HepG2 (cell line): ENCODE data around the gene OR52W1. TPM values are rescaled to one million over a fixed set of nuclear protein-coding genes. Genes with fewer than 3 reads are reported as not detected.

ENCODE experiments used
- ATAD3A ChIP-seq: sonication (generic); formaldehyde crosslinking; IDR thresholded peaks from 2 replicates; pipeline ENCODE4 v1.4.0; 2020; ENCODE audit warnings: missing genetic modification reagents
- CHD2 ChIP-seq: IDR thresholded peaks from 2 replicates; pipeline ENCODE4 v1.6.1; 2011; ENCODE audit warnings: low read depth, low read length, improper control_type of control experiment
- FOXP1 ChIP-seq, 2 experiments: fragments of 450-650 bp in 1 of 2; IDR thresholded peaks; 2 replicates each; pipeline ENCODE4 v1.6.1; 2017 to 2018; ENCODE audit warnings: antibody characterized with exemption in 1 of 2
- MYNN ChIP-seq: sonication (generic); formaldehyde crosslinking; IDR thresholded peaks from 2 replicates; pipeline ENCODE4 v1.4.0; 2020; ENCODE audit warnings: mild to moderate bottlenecking, low read depth, missing genetic modification reagents
- NFYC ChIP-seq: IDR thresholded peaks from 2 replicates; pipeline ENCODE4 v1.6.1; 2016; ENCODE audit warnings: missing genetic modification reagents, missing compliant biosample characterization
- RORA ChIP-seq: sonication (generic); formaldehyde crosslinking; IDR thresholded peaks from 2 replicates; pipeline ENCODE4 v1.5.0; 2020; ENCODE audit warnings: mild to moderate bottlenecking, missing genetic modification reagents, moderate library complexity
- WIZ ChIP-seq: sonication (generic); formaldehyde crosslinking; IDR thresholded peaks from 2 replicates; pipeline ENCODE4 v1.5.1; 2020; ENCODE audit warnings: mild to moderate bottlenecking, missing genetic modification reagents
- XBP1 ChIP-seq: sonication (generic); formaldehyde crosslinking; IDR thresholded peaks from 2 replicates; pipeline ENCODE4 v1.5.0; 2020; ENCODE audit warnings: missing genetic modification reagents
- ZNF260 ChIP-seq: sonication (generic); formaldehyde crosslinking; IDR thresholded peaks from 2 replicates; pipeline ENCODE4 v1.4.0; 2020; ENCODE audit warnings: missing genetic modification reagents, low read depth, mild to moderate bottlenecking, borderline replicate concordance
- ZNF331 ChIP-seq: sonication (generic); formaldehyde crosslinking; IDR thresholded peaks from 2 replicates; pipeline ENCODE4 v1.4.0; 2020; ENCODE audit warnings: missing genetic modification reagents
- ZNF44 ChIP-seq: sonication (generic); formaldehyde crosslinking; IDR thresholded peaks from 2 replicates; pipeline ENCODE4 v1.5.1; 2020; ENCODE audit warnings: mild to moderate bottlenecking, missing genetic modification reagents
- ZNF547 ChIP-seq: sonication (generic); formaldehyde crosslinking; IDR thresholded peaks from 2 replicates; pipeline ENCODE4 v1.5.1; 2020; ENCODE audit warnings: mild to moderate bottlenecking, missing genetic modification reagents
- ZNF558 ChIP-seq: sonication (generic); formaldehyde crosslinking; IDR thresholded peaks from 2 replicates; pipeline ENCODE4 v1.9.0; 2022; ENCODE audit warnings: mild to moderate bottlenecking, missing genetic modification reagents, borderline replicate concordance
- ZNF562 ChIP-seq: sonication (generic); formaldehyde crosslinking; IDR thresholded peaks from 2 replicates; pipeline ENCODE4 v1.8.0; 2022; ENCODE audit warnings: missing genetic modification reagents, borderline replicate concordance
- ZNF609 ChIP-seq: sonication (generic); formaldehyde crosslinking; IDR thresholded peaks from 2 replicates; pipeline ENCODE4 v1.4.0; 2020; ENCODE audit warnings: mild to moderate bottlenecking, missing genetic modification reagents, borderline replicate concordance
- ZSCAN30 ChIP-seq: sonication (generic); formaldehyde crosslinking; IDR thresholded peaks from 2 replicates; pipeline ENCODE4 v1.5.0; 2020; ENCODE audit warnings: mild to moderate bottlenecking, missing genetic modification reagents
- polyA plus RNA-seq, 8 experiments: library from polyadenylated mRNA; depleted of rRNA in 3 of 8; stranded (reverse) in 7 of 8; unstranded in 1 of 8; fragments of >200 nt; fragmentation: Illumina TruSeq in 4 of 8; extraction: Trizol in 4 of 8; gene quantifications; 2 replicates each; pipeline versions ENCODE4 v1.2.1 to v1.2.3, GENCODE V29; 2011 to 2016; ENCODE audit warnings: low read depth in 4 of 8, missing spikeins in 1 of 8, mixed read lengths in 1 of 8; ENCODE audit not compliant: insufficient read depth in 1 of 8
- total RNA-seq, 5 experiments: library from RNA; depleted of rRNA; stranded (reverse); fragments of >200 nt; fragmentation: Illumina TruSeq; extraction: Trizol; gene quantifications; 2 replicates each; pipeline ENCODE4 v1.2.3, GENCODE V29; 2016; ENCODE audit warnings: low read depth in 1 of 5
- TF ChIP-seq, protein P1 (sequence below): sonication (generic); formaldehyde crosslinking; IDR thresholded peaks from 2 replicates; pipeline ENCODE4 v1.8.0; 2022; ENCODE audit warnings: mild to moderate bottlenecking, missing genetic modification reagents; ENCODE audit not compliant: insufficient replicate concordance
- TF ChIP-seq, protein P2 (sequence below): sonication (generic); formaldehyde crosslinking; IDR thresholded peaks from 2 replicates; pipeline ENCODE4 v1.4.0; 2020; ENCODE audit warnings: missing genetic modification reagents
- TF ChIP-seq, protein P3 (sequence below): sonication (generic); formaldehyde crosslinking; IDR thresholded peaks from 2 replicates; pipeline ENCODE4 v1.5.0; 2020; ENCODE audit warnings: missing genetic modification reagents

OR52W1 gene
- total and polyA plus RNA-seq, 2 of the 13 experiments (the other 11 are each of a cell fraction or from before 2014, with no cell fraction given), result not detected

DNA sequence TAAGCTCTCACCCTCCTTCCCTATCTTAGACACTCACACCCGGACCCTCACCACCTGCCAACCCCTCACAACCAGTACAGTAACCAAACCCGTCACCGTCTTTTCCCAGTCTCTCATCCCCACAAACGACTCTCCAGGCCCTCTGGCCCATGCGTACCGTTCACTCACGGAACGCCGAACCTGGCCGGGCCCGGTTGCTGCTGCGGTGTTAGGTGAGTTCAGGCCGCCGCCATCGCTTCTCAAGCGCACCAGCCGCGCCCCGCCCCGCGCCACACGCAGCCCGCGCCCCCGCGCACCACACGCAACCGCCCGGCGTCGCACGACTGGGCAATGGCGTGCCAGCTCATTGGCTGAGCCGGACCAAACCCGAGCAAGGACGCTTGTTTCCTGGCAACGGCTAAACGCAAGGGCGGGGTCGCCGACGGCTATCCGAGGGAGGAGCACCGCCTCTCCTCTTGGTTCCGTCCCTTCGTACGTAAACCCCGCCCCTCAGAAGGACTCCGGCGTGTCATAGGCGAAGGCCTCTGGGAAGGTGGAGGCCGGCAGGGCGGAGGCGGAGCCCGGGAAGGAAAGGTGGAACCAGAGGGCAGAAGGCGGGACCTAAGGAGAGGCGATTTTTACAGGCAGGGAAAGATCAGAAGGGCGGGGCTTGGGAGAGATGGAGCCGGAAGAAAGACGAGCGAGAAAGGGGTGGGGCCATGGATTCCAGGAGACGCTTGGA is 35.5 kb downstream of the OR52W1 start, which contains the start of gene FHIP1B (continued):
- TF ChIP-seq WIZ (CRISPR knock-in tag) (no peak), RORA (CRISPR knock-in tag) (no peak), ZNF609 (CRISPR knock-in tag) (no peak), ZSCAN30 (CRISPR knock-in tag) (no peak), ATAD3A (CRISPR knock-in tag) (no peak), ZNF558 (CRISPR knock-in tag) (no peak), ZNF260 (CRISPR knock-in tag) (no peak), ZNF547 (CRISPR knock-in tag) (no peak), FOXP1 (IDR thresholded peaks at IDR 0.05) (no peak), FOXP1 (CRISPR knock-in tag; IDR thresholded peaks at IDR 0.05) (no peak), NFYC (peak; percentile 86), ZNF331 (CRISPR knock-in tag) (no peak; the same call in 1 of the 2 replicates), ZNF44 (CRISPR knock-in tag) (no peak), CHD2 (no peak), MYNN (CRISPR knock-in tag) (no peak), XBP1 (CRISPR knock-in tag) (no peak), ZNF562 (CRISPR knock-in tag) (no peak)
- TF ChIP-seq, protein P1, sequence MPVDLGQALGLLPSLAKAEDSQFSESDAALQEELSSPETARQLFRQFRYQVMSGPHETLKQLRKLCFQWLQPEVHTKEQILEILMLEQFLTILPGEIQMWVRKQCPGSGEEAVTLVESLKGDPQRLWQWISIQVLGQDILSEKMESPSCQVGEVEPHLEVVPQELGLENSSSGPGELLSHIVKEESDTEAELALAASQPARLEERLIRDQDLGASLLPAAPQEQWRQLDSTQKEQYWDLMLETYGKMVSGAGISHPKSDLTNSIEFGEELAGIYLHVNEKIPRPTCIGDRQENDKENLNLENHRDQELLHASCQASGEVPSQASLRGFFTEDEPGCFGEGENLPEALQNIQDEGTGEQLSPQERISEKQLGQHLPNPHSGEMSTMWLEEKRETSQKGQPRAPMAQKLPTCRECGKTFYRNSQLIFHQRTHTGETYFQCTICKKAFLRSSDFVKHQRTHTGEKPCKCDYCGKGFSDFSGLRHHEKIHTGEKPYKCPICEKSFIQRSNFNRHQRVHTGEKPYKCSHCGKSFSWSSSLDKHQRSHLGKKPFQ (CRISPR knock-in tag), result no peak
- TF ChIP-seq, protein P2, sequence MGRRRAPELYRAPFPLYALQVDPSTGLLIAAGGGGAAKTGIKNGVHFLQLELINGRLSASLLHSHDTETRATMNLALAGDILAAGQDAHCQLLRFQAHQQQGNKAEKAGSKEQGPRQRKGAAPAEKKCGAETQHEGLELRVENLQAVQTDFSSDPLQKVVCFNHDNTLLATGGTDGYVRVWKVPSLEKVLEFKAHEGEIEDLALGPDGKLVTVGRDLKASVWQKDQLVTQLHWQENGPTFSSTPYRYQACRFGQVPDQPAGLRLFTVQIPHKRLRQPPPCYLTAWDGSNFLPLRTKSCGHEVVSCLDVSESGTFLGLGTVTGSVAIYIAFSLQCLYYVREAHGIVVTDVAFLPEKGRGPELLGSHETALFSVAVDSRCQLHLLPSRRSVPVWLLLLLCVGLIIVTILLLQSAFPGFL (CRISPR knock-in tag), result no peak
- TF ChIP-seq, protein P3, sequence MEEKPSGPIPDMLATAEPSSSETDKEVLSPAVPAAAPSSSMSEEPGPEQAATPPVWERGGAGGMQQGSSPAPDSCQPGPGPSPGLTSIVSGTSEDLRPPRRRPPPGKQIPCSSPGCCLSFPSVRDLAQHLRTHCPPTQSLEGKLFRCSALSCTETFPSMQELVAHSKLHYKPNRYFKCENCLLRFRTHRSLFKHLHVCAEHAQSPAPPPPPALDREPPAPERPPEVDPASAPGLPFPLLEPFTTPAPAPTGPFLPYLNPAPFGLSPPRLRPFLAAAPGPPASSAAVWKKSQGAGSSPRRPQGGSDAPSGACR, result no peak
